Right lobe of liver (tissue), 6 donors: ENCODE data around the gene TEAD2. TPM values are rescaled to one million over a fixed set of nuclear protein-coding genes. Genes with fewer than 3 reads are reported as not detected.

ENCODE experiments used
- ATAC-seq, 4 donors: fragments of 200-7000 bp; cut with Tn5 transposase; one replicate each; pipeline ENCODE4 v1.9.1; 2020; ENCODE audit warnings: mild to moderate bottlenecking in 4 of 4, moderate library complexity in 4 of 4
- DNase-seq, 3 donors: peaks; one replicate each; pipeline ENCODE4 v3.0.0-alpha.2; 2020
- H3K27ac ChIP-seq, 3 donors: fragments of 200-600 bp; one replicate each; pipeline ENCODE4 v1.8.0; 2022
- H3K27me3 ChIP-seq, 2 donors: fragments of 200-600 bp; one replicate each; pipeline ENCODE4 v1.8.0; 2022
- H3K36me3 ChIP-seq, 4 donors: fragments of 200-600 bp; sonication (generic) in 1 of 4; one replicate each; pipeline versions ENCODE4 v1.5.1 to v1.8.0; 2017 to 2022; ENCODE audit warnings: control low read depth in 1 of 4
- H3K4me1 ChIP-seq, 4 donors: fragments of 200-600 bp; sonication (generic) in 1 of 4; one replicate each; pipeline versions ENCODE4 v1.5.1 to v1.8.0; 2017 to 2022; ENCODE audit warnings: control low read depth in 1 of 4
- H3K4me3 ChIP-seq, 3 donors: fragments of 200-600 bp; one replicate each; pipeline ENCODE4 v1.8.0; 2022
- H3K9me3 ChIP-seq, 4 donors: fragments of 200-600 bp; sonication (generic) in 1 of 4; one replicate each; pipeline versions ENCODE4 v1.5.1 to v1.8.0; 2017 to 2022; ENCODE audit warnings: control low read depth in 1 of 4
- POLR2A ChIP-seq: fragments of 450-650 bp; IDR thresholded peaks from one replicate; pipeline ENCODE4 v1.6.1; 2017; ENCODE audit warnings: antibody characterized with exemption, mild to moderate bottlenecking
- WGBS: methylation state at CpG from one replicate; pipeline ENCODE4 v1.1.6; 2018; ENCODE audit warnings: low coverage, low lambda C conversion rate; ENCODE audit not compliant: insufficient coverage; ENCODE audit errors: missing lambda C conversion rate; 5-methylcytosine and 5-hydroxymethylcytosine counted together
- intact Hi-C, 2 donors: fragments of 100-400 bp; cut with DNase I; formaldehyde crosslinking; loops; one replicate each; pipeline versions ENCODE4 v1.11.2 to v1.14.1; 2022
- total RNA-seq, 6 experiments: library from RNA; depleted of rRNA in 2 of 6; stranded (reverse); fragments of >200 nt in 2 of 6; fragmentation: NEBNext Ultra II Directional in 3 of 6; extraction: Animal tissue kit (Norgen Biotek cat#: 25700) in 3 of 6; gene quantifications; one replicate each; pipeline versions ENCODE4 v1.1.0 to v1.2.4, GENCODE V29; 2016 to 2023
- TF ChIP-seq, protein P1 (sequence below), 4 donors: fragments of 200-600 bp in 3 of 4; fragments of 450-650 bp in 1 of 4; IDR thresholded peaks; one replicate each; pipeline versions ENCODE4 v1.5.1 to v1.8.0; 2016 to 2022; ENCODE audit warnings: antibody characterized with exemption in 4 of 4, mild to moderate bottlenecking in 2 of 4
- donor health status: DM: no; HTN: yes; CAD: no.
- donor health status: DM: no; HTN: no; CAD: no.
- donor health status: DM: no; HTN: no; CAD: no.
- donor health status: DM: no; HTN: yes; CAD: no.
- donor health status: DM: no; HTN: yes; CAD: no.

TEAD2 gene
- total RNA-seq, 6 experiments from 2014 or later = 3.3 to 8.9 (median 5.3) TPM

DNA sequence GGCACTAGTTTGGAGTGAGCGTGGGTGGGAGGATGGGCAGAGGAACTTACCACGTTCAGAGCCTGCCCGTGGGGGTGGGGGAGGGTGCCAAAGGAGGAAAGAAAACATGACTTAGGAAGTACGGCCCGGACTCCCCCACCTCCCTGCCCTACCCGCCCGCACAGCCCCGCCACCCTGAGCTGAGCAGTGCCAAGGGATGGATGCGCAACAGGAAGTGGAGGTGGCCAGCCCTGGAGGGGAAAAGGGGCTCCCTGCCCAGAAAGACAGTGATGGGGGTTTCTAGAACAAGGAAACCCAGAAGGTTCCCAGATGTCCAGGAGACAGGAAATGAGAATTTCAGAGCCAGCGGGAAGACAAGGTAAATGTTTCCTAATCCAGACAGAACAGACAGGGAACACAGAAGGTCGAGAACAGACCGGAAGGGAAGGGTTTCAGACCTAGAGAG is 6.3 kb downstream of the TEAD2 start:
- no peak overlapping the region for H3K27ac ChIP-seq
- H3K4me3 ChIP-seq = no peak overlapping the region

DNA sequence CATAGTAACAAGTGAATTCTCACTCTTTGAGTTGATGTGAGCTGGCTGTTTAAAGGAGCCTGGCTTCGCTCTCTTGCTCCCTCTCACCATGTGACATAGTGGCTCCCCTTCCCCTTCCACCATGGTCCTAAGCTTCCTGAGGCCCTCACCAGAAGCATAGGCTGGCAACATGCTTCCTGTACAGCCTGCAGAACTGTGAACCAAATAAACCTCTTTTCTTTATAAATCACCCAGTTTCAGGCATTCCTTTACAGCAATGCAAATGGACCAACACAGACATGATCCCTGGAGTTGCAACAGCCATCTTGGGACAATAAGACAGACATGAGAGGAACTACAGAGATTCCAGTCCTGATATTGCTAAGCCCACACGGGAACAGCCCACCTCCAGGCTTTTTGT is 12.6 kb downstream of the TEAD2 start:
- peaks cover 0 to 7% (median 0%) of the 10 kb centered on the region in 4 donors for H3K36me3 ChIP-seq
- TF ChIP-seq POLR2A = no peak
- TF ChIP-seq, protein P1, sequence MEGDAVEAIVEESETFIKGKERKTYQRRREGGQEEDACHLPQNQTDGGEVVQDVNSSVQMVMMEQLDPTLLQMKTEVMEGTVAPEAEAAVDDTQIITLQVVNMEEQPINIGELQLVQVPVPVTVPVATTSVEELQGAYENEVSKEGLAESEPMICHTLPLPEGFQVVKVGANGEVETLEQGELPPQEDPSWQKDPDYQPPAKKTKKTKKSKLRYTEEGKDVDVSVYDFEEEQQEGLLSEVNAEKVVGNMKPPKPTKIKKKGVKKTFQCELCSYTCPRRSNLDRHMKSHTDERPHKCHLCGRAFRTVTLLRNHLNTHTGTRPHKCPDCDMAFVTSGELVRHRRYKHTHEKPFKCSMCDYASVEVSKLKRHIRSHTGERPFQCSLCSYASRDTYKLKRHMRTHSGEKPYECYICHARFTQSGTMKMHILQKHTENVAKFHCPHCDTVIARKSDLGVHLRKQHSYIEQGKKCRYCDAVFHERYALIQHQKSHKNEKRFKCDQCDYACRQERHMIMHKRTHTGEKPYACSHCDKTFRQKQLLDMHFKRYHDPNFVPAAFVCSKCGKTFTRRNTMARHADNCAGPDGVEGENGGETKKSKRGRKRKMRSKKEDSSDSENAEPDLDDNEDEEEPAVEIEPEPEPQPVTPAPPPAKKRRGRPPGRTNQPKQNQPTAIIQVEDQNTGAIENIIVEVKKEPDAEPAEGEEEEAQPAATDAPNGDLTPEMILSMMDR (IDR thresholded peaks at IDR 0.05) = no peak
- ATAC-seq (no peak), DNase-seq (no peak)
- H3K4me3 ChIP-seq = no peak overlapping the region
- H3K4me1 ChIP-seq = no peaks in the 10 kb centered on the region
- 100% methylated on average over 1 of the region's 2 CpGs for WGBS
- H3K9me3 ChIP-seq = no peaks in the 10 kb centered on the region
- intact Hi-C loops = no loop called here
- H3K27me3 ChIP-seq = no peaks in the 10 kb centered on the region
- H3K27ac ChIP-seq = no peak overlapping the region

More for the DNA sequence above, 6.3 kb downstream of the TEAD2 start:
- no peaks in the 10 kb centered on the region for H3K27me3 ChIP-seq
- intact Hi-C loops = no loop called here
- H3K36me3 ChIP-seq = no peaks in the 10 kb centered on the region
- peak; percentile 32 to 47 (median 42) for ATAC-seq
- no peaks in the 10 kb centered on the region for H3K4me1 ChIP-seq
- 29% methylated on average over 3 of the region's 12 CpGs for WGBS
- DNase-seq = peak in 1 of 3 donors; percentile 65
- TF ChIP-seq, protein P1 (IDR thresholded peaks at IDR 0.05) = no peak
- TF ChIP-seq POLR2A = no peak
- no peaks in the 10 kb centered on the region for H3K9me3 ChIP-seq

DNA sequence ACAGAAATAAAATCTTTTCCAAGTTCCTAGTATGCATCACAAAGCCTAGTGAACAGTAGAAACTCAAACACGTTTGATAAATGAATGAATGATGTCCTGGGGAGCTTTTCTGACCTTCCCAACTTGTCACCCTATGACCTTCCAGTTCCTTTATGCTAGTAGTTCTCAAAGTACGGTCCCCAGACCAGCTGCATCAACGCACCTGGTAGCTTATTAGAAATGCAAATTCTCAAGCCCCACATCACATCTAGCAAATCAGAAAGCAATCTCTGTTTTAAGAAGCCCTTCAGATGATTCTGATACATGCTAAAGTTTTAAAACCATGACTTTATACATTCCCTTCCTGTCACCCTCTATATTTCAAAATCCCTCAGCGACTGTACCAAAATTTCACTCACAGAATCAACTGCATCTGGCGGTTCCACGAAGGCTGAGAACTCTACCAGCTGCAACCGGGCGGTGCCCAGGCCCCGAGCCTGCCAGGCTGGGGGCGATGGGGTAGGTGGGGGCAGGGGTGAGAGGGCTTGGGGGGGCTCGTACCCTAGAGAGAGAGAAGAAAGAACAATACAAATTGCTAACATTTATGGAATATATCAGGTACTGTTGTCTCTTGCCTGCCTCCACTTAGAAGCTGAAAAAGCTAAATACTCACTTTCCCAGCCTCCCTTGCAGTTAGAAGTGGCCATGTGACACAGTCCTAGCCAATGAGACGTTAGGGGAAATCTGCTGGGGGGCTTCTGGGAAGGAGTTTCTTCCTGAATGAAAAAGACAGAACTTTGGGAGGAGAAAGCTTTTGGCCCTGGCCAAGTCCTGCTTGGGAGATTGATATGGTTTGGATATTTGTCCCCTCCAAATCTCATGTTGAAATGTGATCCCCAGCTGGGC is 13.7 kb downstream of the TEAD2 start:
- Histone ChIP-seq H3K4me3 (no peak overlapping the region), H3K4me1 (no peaks in the 10 kb centered on the region), H3K36me3 (peaks cover 0 to 7% (median 0%) of the 10 kb centered on the region in 4 donors), H3K27ac (no peak overlapping the region), H3K27me3 (no peaks in the 10 kb centered on the region), H3K9me3 (no peaks in the 10 kb centered on the region)
- TF ChIP-seq, protein P1 (IDR thresholded peaks at IDR 0.05) = no peak
- TF ChIP-seq POLR2A = no peak
- ATAC-seq (no peak), DNase-seq (no peak)
- 75% methylated on average over 12 of the region's 12 CpGs for WGBS
- intact Hi-C loops = no loop called here

DNA sequence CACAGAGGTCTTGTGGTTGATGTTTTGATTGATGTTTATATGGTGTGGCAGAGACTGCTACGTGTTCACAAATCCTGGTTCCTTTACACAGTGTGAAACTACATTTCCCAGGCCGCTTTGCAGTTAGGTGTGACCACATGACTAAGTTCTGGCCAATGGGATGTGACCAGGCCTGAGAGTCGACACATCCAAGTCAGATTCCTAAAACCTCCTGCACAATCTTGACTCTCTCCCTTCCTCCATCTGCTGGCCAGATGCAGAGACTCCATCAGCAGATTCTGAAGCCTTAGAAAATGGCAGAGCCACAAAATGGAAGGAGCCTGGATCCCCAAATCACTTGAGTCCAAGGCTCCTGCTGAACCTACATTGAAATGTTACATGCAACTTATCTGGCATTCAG is 14.4 kb downstream of the TEAD2 start:
- Histone ChIP-seq H3K27ac (no peak overlapping the region), H3K27me3 (no peaks in the 10 kb centered on the region), H3K4me3 (no peak overlapping the region), H3K4me1 (no peaks in the 10 kb centered on the region), H3K36me3 (peaks cover 0 to 7% (median 0%) of the 10 kb centered on the region in 4 donors), H3K9me3 (no peaks in the 10 kb centered on the region)
- DNase-seq = no peak
- WGBS = 62% methylated on average over 3 of the region's 3 CpGs
- ATAC-seq = peak; percentile 45 to 59 (median 52)
- no peak for TF ChIP-seq POLR2A
- TF ChIP-seq, protein P1 (IDR thresholded peaks at IDR 0.05) = no peak
- intact Hi-C loops = no loop called here
